Adrenal gland (tissue), 5 donors: Measurements from ENCODE around the gene CCNQ.

Experiments used
- POLR2A ChIP-seq, 2 donors: fragments of 450-650 bp; IDR thresholded peaks; one replicate each; pipeline ENCODE4 v1.6.1; 2017; ENCODE audit warnings: antibody characterized with exemption in 2 of 2, mild to moderate bottlenecking in 2 of 2, moderate library complexity in 1 of 2
- TF ChIP-seq, protein P1 (sequence below), 6 experiments: fragments of 450-650 bp in 4 of 6; fragments of 200-600 bp in 2 of 6; sonication (generic) in 1 of 6; IDR thresholded peaks; 1 replicate in 5 of 6; 2 replicates in 1 of 6; pipeline versions ENCODE4 v1.5.1 to v1.8.0; 2016 to 2021; ENCODE audit warnings: antibody characterized with exemption in 6 of 6, mild to moderate bottlenecking in 2 of 6, moderate library complexity in 1 of 6
- donor health status: DM: no; HTN: no; CAD: no.

DNA sequence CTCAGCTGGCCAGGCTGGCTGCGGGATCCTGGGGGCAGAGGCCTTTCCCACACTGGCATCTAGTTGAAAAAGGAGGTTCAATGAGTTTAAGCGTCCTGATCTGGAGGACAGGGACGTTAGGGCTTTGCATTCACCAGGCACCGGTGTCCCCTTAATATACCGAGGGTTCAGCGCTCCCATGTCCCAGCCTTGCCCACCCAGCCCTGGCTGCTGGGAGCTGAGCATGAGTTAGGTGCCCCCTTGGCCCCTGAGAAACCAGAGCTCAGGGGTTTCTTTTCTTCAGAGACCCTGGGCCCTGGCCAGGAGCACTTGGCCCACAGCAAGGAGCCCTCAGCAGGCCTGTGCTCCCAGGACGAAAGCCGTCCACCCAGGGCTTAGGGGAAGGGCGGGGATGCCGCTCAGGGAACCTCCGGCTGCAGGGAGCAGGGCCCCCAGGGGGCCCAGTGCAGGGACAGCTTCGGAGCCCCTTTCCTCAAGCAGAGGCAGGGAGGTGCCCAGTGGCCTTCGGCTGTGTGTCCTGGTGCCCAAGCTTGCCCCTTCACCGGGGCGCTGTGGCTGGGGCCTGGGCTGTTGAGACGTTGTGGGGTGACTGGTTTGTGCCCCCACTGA is 27.2 kb upstream of the CCNQ start:
- TF ChIP-seq, protein P1, sequence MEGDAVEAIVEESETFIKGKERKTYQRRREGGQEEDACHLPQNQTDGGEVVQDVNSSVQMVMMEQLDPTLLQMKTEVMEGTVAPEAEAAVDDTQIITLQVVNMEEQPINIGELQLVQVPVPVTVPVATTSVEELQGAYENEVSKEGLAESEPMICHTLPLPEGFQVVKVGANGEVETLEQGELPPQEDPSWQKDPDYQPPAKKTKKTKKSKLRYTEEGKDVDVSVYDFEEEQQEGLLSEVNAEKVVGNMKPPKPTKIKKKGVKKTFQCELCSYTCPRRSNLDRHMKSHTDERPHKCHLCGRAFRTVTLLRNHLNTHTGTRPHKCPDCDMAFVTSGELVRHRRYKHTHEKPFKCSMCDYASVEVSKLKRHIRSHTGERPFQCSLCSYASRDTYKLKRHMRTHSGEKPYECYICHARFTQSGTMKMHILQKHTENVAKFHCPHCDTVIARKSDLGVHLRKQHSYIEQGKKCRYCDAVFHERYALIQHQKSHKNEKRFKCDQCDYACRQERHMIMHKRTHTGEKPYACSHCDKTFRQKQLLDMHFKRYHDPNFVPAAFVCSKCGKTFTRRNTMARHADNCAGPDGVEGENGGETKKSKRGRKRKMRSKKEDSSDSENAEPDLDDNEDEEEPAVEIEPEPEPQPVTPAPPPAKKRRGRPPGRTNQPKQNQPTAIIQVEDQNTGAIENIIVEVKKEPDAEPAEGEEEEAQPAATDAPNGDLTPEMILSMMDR (IDR thresholded peaks at IDR 0.05) = no peak
- TF ChIP-seq POLR2A (IDR thresholded peaks at IDR 0.05) = no peak
